ENCODE data around the gene LRG1.

- no peak for TF ChIP-seq POLR2AphosphoS5 (IDR thresholded peaks at IDR 0.05; ENCODE audit: low read depth, low read length)
- no peak for TF ChIP-seq MAX (IDR thresholded peaks at IDR 0.05; ENCODE audit: low read depth)
- TF ChIP-seq RFX5 (IDR thresholded peaks at IDR 0.05; ENCODE audit: low read length): no peak
- no peak for TF ChIP-seq JUND (IDR thresholded peaks at IDR 0.05)
- TF ChIP-seq FOXJ3 (CRISPR knock-in tag; IDR thresholded peaks at IDR 0.05): no peak
- no peak for TF ChIP-seq CTCF (IDR thresholded peaks at IDR 0.05)
- TF ChIP-seq MEF2A (IDR thresholded peaks at IDR 0.05; ENCODE audit: borderline replicate concordance, low read depth): no peak
- no peak for TF ChIP-seq GABPA (IDR thresholded peaks at IDR 0.05; ENCODE audit: low read depth)
- no peak for TF ChIP-seq EZH2phosphoT487 (IDR thresholded peaks at IDR 0.05; ENCODE audit: borderline replicate concordance, low read depth)
Measured at GRCh38 chr19:4585556-4585955, 45.7 kb upstream of the LRG1 start.

All from SK-N-SH (cell line).